PC-9 (cell line): ENCODE measurements around the gene HOXB6.

ENCODE experiments used
- EZH2 ChIP-seq: fragments of 200-600 bp; sonication (generic); IDR thresholded peaks from 2 replicates; pipeline ENCODE4 v1.8.0; 2017; ENCODE audit warnings: antibody characterized with exemption, low read depth
- TF ChIP-seq, protein P1 (sequence below): fragments of 200-600 bp; sonication (generic); conservative IDR thresholded peaks from 2 replicates; pipeline ENCODE4 v1.6.1; 2017; ENCODE audit warnings: mixed run types, antibody characterized with exemption, mild to moderate bottlenecking, moderate library complexity

DNA sequence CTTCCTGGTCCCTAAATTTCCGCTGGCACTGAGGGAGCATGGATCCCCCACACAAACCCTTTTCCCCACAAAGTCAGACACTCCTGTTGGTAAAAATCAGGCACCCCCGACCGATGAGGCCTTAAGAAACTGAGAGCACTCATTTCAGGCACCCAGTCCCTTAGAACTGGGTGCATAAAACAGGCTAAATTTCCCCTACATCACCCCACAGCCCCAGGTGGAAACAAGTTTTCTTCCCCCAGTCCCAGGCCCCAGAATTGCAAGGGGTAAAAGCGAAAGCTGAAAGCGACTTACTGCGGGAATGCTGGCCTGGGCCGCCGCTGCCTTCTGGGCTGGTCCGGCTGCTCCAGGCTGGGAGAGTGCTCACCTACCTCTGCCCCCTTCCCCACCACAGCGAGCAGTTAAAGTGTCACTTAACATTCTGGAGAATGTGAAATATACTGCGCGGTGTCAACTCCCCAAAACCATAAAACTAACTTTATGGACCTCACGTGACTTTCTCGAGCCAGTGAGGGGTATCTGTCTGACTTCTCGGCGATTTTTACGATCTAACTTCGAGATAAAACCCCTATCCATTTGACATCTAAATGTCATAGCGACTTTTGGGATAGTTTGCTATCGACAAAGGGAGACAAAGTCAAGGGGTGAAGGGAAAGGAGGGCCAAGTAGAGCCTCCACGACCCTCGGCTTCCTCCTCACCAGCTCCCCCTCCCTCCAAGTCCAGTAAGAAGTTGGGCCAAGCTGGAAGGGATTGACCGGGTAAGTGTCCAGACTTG lies 14.8 kb downstream of the HOXB6 start, which contains the start of gene HOXB3:
- TF ChIP-seq EZH2: no peak
- TF ChIP-seq, protein P1, sequence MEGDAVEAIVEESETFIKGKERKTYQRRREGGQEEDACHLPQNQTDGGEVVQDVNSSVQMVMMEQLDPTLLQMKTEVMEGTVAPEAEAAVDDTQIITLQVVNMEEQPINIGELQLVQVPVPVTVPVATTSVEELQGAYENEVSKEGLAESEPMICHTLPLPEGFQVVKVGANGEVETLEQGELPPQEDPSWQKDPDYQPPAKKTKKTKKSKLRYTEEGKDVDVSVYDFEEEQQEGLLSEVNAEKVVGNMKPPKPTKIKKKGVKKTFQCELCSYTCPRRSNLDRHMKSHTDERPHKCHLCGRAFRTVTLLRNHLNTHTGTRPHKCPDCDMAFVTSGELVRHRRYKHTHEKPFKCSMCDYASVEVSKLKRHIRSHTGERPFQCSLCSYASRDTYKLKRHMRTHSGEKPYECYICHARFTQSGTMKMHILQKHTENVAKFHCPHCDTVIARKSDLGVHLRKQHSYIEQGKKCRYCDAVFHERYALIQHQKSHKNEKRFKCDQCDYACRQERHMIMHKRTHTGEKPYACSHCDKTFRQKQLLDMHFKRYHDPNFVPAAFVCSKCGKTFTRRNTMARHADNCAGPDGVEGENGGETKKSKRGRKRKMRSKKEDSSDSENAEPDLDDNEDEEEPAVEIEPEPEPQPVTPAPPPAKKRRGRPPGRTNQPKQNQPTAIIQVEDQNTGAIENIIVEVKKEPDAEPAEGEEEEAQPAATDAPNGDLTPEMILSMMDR: no peak
